Esophagus muscularis mucosa (tissue), 3 donors: ENCODE results near the gene PHACTR1.

Experiments used
- CTCF ChIP-seq, 3 experiments: fragments of 200-600 bp in 2 of 3; fragments of 450-650 bp in 1 of 3; sonication (generic) in 2 of 3; IDR thresholded peaks; one replicate each; pipeline ENCODE4 v1.5.1; 2017 to 2019; ENCODE audit warnings: antibody characterized with exemption in 3 of 3, mild to moderate bottlenecking in 2 of 3, moderate library complexity in 1 of 3
- EP300 ChIP-seq: sonication (generic); formaldehyde crosslinking; IDR thresholded peaks from one replicate; pipeline ENCODE4 v1.6.1; 2017; ENCODE audit warnings: antibody characterized with exemption

DNA sequence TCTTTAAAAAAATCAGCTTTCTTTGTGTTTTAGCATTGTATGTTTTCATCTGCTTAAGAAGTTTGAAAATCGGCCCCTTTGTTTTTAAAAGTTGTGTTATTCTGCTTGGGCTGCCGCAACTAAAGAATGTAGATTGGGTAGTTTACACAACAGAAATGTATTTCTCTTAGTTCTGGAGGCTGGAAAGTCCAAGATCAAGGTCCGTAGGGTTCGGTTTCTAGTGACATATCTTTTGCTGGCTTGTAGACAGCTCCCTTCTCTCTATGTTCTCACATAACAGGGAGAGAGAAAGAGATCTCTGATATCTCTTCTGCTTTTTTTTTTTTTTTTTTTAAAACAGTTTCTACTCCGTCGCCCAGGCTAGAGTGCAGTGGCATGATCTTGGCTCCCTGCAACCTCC lies 473.1 kb downstream of the PHACTR1 start:
- TF ChIP-seq CTCF (IDR thresholded peaks at IDR 0.05) (no peak), EP300 (no peak)
